Cardiac muscle cell (in vitro differentiated cells and primary cell): ENCODE measurements around the gene MAU2. TPM values are rescaled to one million over a fixed set of nuclear protein-coding genes. Genes with fewer than 3 reads are reported as not detected.

Source experiments
- DNase-seq, 2 donors: peaks; one replicate each; pipeline versions ENCODE4 v3.0.0 to v3.0.0-alpha.2; 2010 to 2017; ENCODE audit warnings: low read depth in 1 of 2, low spot score in 1 of 2
- H3K27ac ChIP-seq: fragments of 200-600 bp; sonication (generic); 2 replicates; pipeline ENCODE4 v1.5.1; 2016
- H3K27me3 ChIP-seq: fragments of 200-600 bp; sonication (generic); 2 replicates; pipeline ENCODE4 v1.6.0; 2016; ENCODE audit warnings: control low read depth
- H3K36me3 ChIP-seq: fragments of 200-600 bp; sonication (generic); 2 replicates; pipeline ENCODE4 v1.5.1; 2016; ENCODE audit warnings: control low read depth
- H3K4me1 ChIP-seq: fragments of 200-600 bp; sonication (generic); 2 replicates; pipeline ENCODE4 v1.8.1; 2017; ENCODE audit warnings: low read depth, mild to moderate bottlenecking, mixed run types
- H3K4me3 ChIP-seq: fragments of 200-600 bp; sonication (generic); 2 replicates; pipeline ENCODE4 v1.5.1; 2016; ENCODE audit warnings: mild to moderate bottlenecking
- H3K9me3 ChIP-seq: fragments of 200-600 bp; sonication (generic); 2 replicates; pipeline ENCODE4 v1.5.1; 2017; ENCODE audit warnings: low read depth, mild to moderate bottlenecking, control low read depth
- CTCF ChIP-seq: IDR thresholded peaks from 2 replicates; pipeline ENCODE4 v1.5.1; 2012; ENCODE audit warnings: low read depth, mild to moderate bottlenecking, low read length
- polyA plus RNA-seq: library from polyadenylated mRNA; unstranded; fragments of >200 nt; fragmentation: Nextera tagmentation; extraction: Ambion mirVana; gene quantifications from 2 replicates; pipeline ENCODE4 v1.2.1, GENCODE V29; 2016
- total RNA-seq: library from RNA; depleted of rRNA; stranded (reverse); fragments of >200 nt; gene quantifications from 2 replicates; pipeline ENCODE4 v1.2.3, GENCODE V29; 2016

MAU2 gene
- total and polyA plus RNA-seq, 2 experiments from 2014 or later = 43.6 to 78.5 TPM

- TF ChIP-seq CTCF = no peak
- no peaks in the 10 kb centered on the region for H3K9me3 ChIP-seq
- no peaks in the 10 kb centered on the region for H3K4me1 ChIP-seq
- peaks cover 32% of the 10 kb centered on the region for H3K36me3 ChIP-seq
- no peak overlapping the region for H3K4me3 ChIP-seq
- DNase-seq = no peak
- no peaks in the 10 kb centered on the region for H3K27me3 ChIP-seq
- no peak overlapping the region for H3K27ac ChIP-seq
Observed at GRCh38 chr19:19356901-19357566, 36.4 kb downstream of the MAU2 start.

GRCh38 chr19:19361075-19361594, 40.5 kb downstream of the MAU2 start:
- Histone ChIP-seq H3K36me3 (peaks cover 5% of the 10 kb centered on the region), H3K4me1 (no peaks in the 10 kb centered on the region), H3K27me3 (no peaks in the 10 kb centered on the region), H3K9me3 (no peaks in the 10 kb centered on the region), H3K4me3 (no peak overlapping the region), H3K27ac (peak overlapping the region; percentile 67)
- peak; percentile 80 for TF ChIP-seq CTCF
- peak; percentile 84 to 91 for DNase-seq

- Histone ChIP-seq H3K9me3 (no peaks in the 10 kb centered on the region), H3K27ac (no peak overlapping the region), H3K4me1 (no peaks in the 10 kb centered on the region), H3K4me3 (no peak overlapping the region), H3K36me3 (no peaks in the 10 kb centered on the region), H3K27me3 (no peaks in the 10 kb centered on the region)
- no peak for DNase-seq
- TF ChIP-seq CTCF = no peak
Observed at GRCh38 chr19:19362075-19362474, 41.4 kb downstream of the MAU2 start.

GRCh38 chr19:19366434-19367396, 46.1 kb downstream of the MAU2 start:
- DNase-seq = peak; percentile 79 to 87
- H3K4me3 ChIP-seq = no peak overlapping the region
- TF ChIP-seq CTCF = peak; percentile 95
- no peaks in the 10 kb centered on the region for H3K9me3 ChIP-seq
- H3K27me3 ChIP-seq = no peaks in the 10 kb centered on the region
- no peaks in the 10 kb centered on the region for H3K4me1 ChIP-seq
- no peaks in the 10 kb centered on the region for H3K36me3 ChIP-seq
- H3K27ac ChIP-seq = no peak overlapping the region

GRCh38 chr19:19368087-19368486, 47.5 kb downstream of the MAU2 start:
- no peak for TF ChIP-seq CTCF
- H3K9me3 ChIP-seq = no peaks in the 10 kb centered on the region
- no peak overlapping the region for H3K4me3 ChIP-seq
- H3K36me3 ChIP-seq = no peaks in the 10 kb centered on the region
- no peaks in the 10 kb centered on the region for H3K27me3 ChIP-seq
- H3K4me1 ChIP-seq = no peaks in the 10 kb centered on the region
- no peak overlapping the region for H3K27ac ChIP-seq
- no peak for DNase-seq
